BLaER1 (cell line): ENCODE results near the gene FAM13C.
"Not testable (repeated sequence)": the region's sequence is repeated elsewhere in the genome, so short reads cannot be mapped to it uniquely, and the experiment has no call there.

Experiments used
- H3K27ac ChIP-seq: shearing (Covaris generic); formaldehyde crosslinking; 2 replicates; pipeline ENCODE4 v1.8.1; 2022
- H3K27me3 ChIP-seq: shearing (Covaris generic); formaldehyde crosslinking; 2 replicates; pipeline ENCODE4 v1.8.1; 2022
- H3K36me3 ChIP-seq: shearing (Covaris generic); formaldehyde crosslinking; 2 replicates; pipeline ENCODE4 v1.8.1; 2022
- H3K4me1 ChIP-seq: shearing (Covaris generic); formaldehyde crosslinking; 2 replicates; pipeline ENCODE4 v1.8.1; 2022
- H3K4me2 ChIP-seq: shearing (Covaris generic); formaldehyde crosslinking; 2 replicates; pipeline ENCODE4 v1.8.1; 2022
- H3K4me3 ChIP-seq: shearing (Covaris generic); formaldehyde crosslinking; 2 replicates; pipeline ENCODE4 v1.8.1; 2022
- H3K9ac ChIP-seq: shearing (Covaris generic); formaldehyde crosslinking; 2 replicates; pipeline ENCODE4 v1.8.1; 2022
- H3K9me3 ChIP-seq: shearing (Covaris generic); formaldehyde crosslinking; 2 replicates; pipeline ENCODE4 v1.8.1; 2022
- H4K20me1 ChIP-seq: shearing (Covaris generic); formaldehyde crosslinking; 2 replicates; pipeline ENCODE4 v1.8.1; 2022
- Cebpa-rat ChIP-seq: shearing (Covaris generic); IDR thresholded peaks from 2 replicates; pipeline ENCODE4 v1.8.1; 2022

FAM13C gene

GRCh38 chr10:59244871-59245270 is 117.5 kb downstream of the FAM13C start:
- no peak overlapping the region for H3K4me3 ChIP-seq
- H3K27me3 ChIP-seq: no peaks in the 10 kb centered on the region
- H3K4me1 ChIP-seq: no peaks in the 10 kb centered on the region
- no peak overlapping the region for H3K9ac ChIP-seq
- TF ChIP-seq Cebpa-rat: no peak
- H3K36me3 ChIP-seq: no peaks in the 10 kb centered on the region
- H3K27ac ChIP-seq: no peak overlapping the region
- H4K20me1 ChIP-seq: no peaks in the 10 kb centered on the region
- H3K9me3 ChIP-seq: no peaks in the 10 kb centered on the region
- H3K4me2 ChIP-seq: no peak overlapping the region

DNA sequence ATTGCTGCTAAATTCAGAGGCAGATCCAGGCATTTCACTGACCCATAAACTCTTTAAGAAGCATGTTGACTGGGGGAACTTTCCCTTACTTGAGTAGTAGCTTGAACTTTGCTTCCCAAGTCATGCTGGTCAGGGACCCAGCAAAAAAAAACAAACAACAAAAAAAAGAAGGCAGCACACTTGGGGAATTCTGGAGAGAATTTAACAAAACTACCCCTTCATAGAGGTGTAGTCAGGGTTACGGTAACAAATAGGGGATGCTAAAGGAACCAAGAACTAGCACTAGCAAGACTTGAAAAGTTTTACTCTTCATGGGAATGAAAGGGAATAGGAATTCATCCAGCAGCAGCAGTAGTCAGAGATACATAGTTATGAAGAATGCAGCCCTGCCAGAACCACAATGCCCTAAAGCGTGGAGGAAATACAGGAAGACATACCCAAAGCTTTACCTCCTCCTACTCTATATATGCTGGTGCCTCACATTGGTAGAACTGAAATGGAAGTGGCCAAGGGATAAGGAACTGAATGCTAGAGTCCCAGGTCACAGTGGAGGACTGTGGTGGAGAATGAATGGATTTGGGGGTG is 118.6 kb downstream of the FAM13C start:
- no peaks in the 10 kb centered on the region for H3K4me1 ChIP-seq
- no peak for TF ChIP-seq Cebpa-rat
- no peak overlapping the region for H3K4me2 ChIP-seq

GRCh38 chr10:59242991-59243390 is 119.4 kb downstream of the FAM13C start:
- Histone ChIP-seq H4K20me1 (no peaks in the 10 kb centered on the region), H3K36me3 (no peaks in the 10 kb centered on the region), H3K4me1 (no peaks in the 10 kb centered on the region), H3K27ac (no peak overlapping the region), H3K4me3 (no peak overlapping the region), H3K27me3 (no peaks in the 10 kb centered on the region), H3K4me2 (no peak overlapping the region), H3K9me3 (peaks cover 9% of the 10 kb centered on the region; the same call in 1 of the 2 replicates), H3K9ac (no peak overlapping the region)
- no peak for TF ChIP-seq Cebpa-rat

More for the DNA sequence above, 118.6 kb downstream of the FAM13C start:
- Histone ChIP-seq H3K9me3 (peaks cover 9% of the 10 kb centered on the region; the same call in 1 of the 2 replicates), H3K9ac (no peak overlapping the region), H3K27me3 (no peaks in the 10 kb centered on the region), H3K4me3 (no peak overlapping the region), H4K20me1 (no peaks in the 10 kb centered on the region), H3K36me3 (no peaks in the 10 kb centered on the region), H3K27ac (no peak overlapping the region)

- Histone ChIP-seq H3K27ac (no peak overlapping the region), H3K4me3 (no peak overlapping the region), H4K20me1 (no peaks in the 10 kb centered on the region), H3K9ac (no peak overlapping the region), H3K9me3 (peaks cover 9% of the 10 kb centered on the region; the same call in 1 of the 2 replicates), H3K36me3 (no peaks in the 10 kb centered on the region), H3K4me1 (no peaks in the 10 kb centered on the region), H3K27me3 (no peaks in the 10 kb centered on the region), H3K4me2 (no peak overlapping the region)
- no peak for TF ChIP-seq Cebpa-rat
Measured at GRCh38 chr10:59242057-59242456, 120.3 kb downstream of the FAM13C start.

GRCh38 chr10:59240582-59241183 is 121.7 kb downstream of the FAM13C start:
- no peak overlapping the region for H3K4me2 ChIP-seq
- TF ChIP-seq Cebpa-rat: no peak

DNA sequence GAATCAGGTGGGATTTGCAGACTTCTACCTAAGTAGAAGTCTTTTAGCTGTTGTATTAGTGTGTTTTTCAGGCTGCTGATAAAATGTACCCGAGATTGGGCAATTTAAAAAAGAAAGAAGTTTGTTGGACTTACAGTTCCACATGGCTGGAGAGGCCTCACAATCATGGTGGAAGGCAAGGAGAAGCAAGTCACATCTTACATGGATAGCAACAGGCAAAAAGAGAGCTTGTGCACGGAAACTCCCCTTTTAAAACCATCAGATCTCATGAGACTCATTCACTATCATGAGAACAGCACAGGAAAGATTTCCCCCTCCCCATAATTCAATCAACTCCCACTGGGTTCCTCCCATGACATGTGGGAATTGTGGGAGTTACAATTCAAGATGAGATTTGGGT is 123.2 kb downstream of the FAM13C start:
- H3K27me3 ChIP-seq, H3K27ac ChIP-seq: not testable (repeated sequence)

More at GRCh38 chr10:59240582-59241183, 121.7 kb downstream of the FAM13C start:
- Histone ChIP-seq H3K9ac (no peak overlapping the region), H3K27ac (no peak overlapping the region), H3K36me3 (no peaks in the 10 kb centered on the region), H3K4me3 (no peak overlapping the region), H3K4me1 (no peaks in the 10 kb centered on the region), H3K9me3 (peaks cover 9% of the 10 kb centered on the region; the same call in 1 of the 2 replicates), H4K20me1 (no peaks in the 10 kb centered on the region), H3K27me3 (no peaks in the 10 kb centered on the region)

DNA sequence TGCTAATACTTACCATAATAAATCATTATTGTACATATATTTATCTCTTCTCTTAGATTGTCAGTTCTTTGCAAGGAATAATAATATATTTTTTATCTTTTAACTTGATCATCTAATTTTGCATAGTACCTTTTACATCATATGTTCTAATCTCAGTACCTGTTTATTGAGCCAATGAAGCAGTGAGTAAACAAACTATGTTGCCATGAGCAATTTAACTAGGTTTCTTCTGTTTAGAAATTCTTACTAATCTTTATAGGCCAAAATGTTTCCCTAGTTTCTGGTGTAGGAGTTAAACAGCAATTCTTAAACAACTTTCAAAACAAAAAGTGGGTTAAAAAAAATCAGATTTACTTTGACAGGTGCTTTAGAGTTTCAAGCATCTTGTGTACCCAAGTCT is 124.6 kb downstream of the FAM13C start:
- H3K27ac ChIP-seq: no peak overlapping the region
- no peak overlapping the region for H3K4me3 ChIP-seq
- H3K27me3 ChIP-seq: no peaks in the 10 kb centered on the region
- no peaks in the 10 kb centered on the region for H3K4me1 ChIP-seq
- TF ChIP-seq Cebpa-rat: no peak
- H3K4me2 ChIP-seq: no peak overlapping the region
- H3K9ac ChIP-seq: no peak overlapping the region
- peaks cover 9% of the 10 kb centered on the region; the same call in 1 of the 2 replicates for H3K9me3 ChIP-seq
- H3K36me3 ChIP-seq: no peaks in the 10 kb centered on the region
- H4K20me1 ChIP-seq: no peaks in the 10 kb centered on the region

More for the DNA sequence above, 123.2 kb downstream of the FAM13C start:
- H3K4me3 ChIP-seq, H4K20me1 ChIP-seq, H3K4me2 ChIP-seq, H3K36me3 ChIP-seq, H3K9ac ChIP-seq, H3K4me1 ChIP-seq, H3K9me3 ChIP-seq: not testable (repeated sequence)

DNA sequence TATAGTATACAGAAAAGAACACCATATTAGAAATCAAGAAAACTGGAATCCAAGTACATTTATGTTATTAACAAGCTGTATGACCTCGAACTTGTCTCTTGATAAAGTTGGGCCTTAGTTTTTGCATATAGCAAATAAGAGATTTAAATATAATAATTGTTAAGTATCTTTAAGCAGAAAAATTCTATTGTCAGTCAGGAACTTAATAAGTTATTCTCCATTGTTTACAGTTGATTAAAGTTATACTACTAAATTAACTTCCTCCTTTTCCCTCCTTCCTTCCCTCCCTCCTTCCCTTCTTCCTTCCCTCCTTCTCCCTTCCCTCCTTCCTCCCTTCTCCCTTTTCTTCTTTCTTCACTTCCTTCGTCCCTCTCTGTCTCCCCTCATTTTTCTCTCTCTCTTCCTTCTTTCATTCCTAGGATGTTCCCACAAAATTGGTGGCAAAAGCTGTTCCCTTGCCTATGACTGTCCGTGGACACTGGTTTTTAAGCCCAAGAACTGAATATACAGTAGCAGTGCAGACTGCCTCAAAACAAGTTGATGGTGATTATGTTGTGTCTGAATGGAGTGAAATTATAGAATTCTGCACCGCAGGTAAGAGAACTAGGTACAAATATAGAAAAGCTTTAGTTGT is 126.2 kb downstream of the FAM13C start:
- H3K4me2 ChIP-seq: no peak overlapping the region
- no peaks in the 10 kb centered on the region for H3K4me1 ChIP-seq
- H4K20me1 ChIP-seq: no peaks in the 10 kb centered on the region
- no peak for TF ChIP-seq Cebpa-rat
- no peak overlapping the region for H3K4me3 ChIP-seq
- H3K9me3 ChIP-seq: peaks cover 9% of the 10 kb centered on the region; the same call in 1 of the 2 replicates
- H3K36me3 ChIP-seq: no peaks in the 10 kb centered on the region
- no peak overlapping the region for H3K9ac ChIP-seq
- H3K27ac ChIP-seq: no peak overlapping the region
- H3K27me3 ChIP-seq: no peaks in the 10 kb centered on the region

DNA sequence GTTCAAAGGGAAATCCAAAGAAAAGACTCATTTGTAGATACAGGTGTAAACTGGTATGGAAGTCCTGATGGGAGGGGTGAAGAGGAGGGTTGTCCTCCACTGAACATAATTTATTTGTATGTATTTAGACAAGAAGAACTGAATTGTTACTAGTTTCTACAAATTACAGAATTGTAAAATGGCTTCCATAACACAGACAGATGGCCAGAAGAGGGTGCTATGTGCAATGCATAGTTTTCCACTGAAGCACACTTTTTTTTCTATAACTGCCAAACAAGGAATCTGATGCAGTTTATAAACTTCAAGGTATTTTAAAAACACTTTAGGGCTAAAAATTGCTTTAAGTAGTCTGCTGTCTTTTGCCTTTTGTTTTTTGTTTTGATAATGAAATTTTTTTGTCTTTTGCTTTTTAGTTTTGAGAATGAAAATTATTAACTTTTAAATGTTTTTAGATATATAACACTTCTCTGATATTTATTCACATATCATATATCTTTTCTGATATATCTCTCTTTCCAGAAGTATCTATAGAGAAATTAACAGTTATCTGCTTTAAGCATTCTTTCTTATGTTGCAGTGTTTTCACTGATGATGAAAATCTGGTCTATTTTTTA is 127.4 kb downstream of the FAM13C start:
- H4K20me1 ChIP-seq: no peaks in the 10 kb centered on the region
- TF ChIP-seq Cebpa-rat: no peak
- no peaks in the 10 kb centered on the region for H3K36me3 ChIP-seq
- H3K27ac ChIP-seq: no peak overlapping the region
- no peaks in the 10 kb centered on the region for H3K4me1 ChIP-seq
- H3K9ac ChIP-seq: no peak overlapping the region
- H3K4me2 ChIP-seq: no peak overlapping the region
- H3K27me3 ChIP-seq: no peaks in the 10 kb centered on the region
- H3K4me3 ChIP-seq: no peak overlapping the region
- H3K9me3 ChIP-seq: peaks cover 9% of the 10 kb centered on the region; the same call in 1 of the 2 replicates

DNA sequence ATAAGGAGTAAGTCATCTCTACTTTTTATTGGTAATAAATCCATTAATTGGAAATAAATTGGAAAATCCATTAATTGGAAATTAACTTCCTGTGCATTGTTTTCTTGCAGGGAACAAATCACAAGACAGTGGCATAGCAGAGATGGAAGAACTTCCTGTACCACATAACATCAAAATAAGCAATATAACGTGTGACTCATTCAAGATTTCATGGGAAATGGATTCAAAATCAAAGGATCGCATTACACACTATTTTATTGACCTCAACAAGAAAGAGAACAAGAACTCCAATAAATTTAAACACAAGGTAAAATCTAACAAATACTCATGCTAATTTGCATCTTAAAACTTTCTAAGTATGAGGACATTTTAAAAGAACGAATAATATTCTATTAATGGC is 128.2 kb downstream of the FAM13C start:
- no peak overlapping the region for H3K4me3 ChIP-seq
- no peaks in the 10 kb centered on the region for H3K36me3 ChIP-seq
- no peak overlapping the region for H3K27ac ChIP-seq
- H4K20me1 ChIP-seq: no peaks in the 10 kb centered on the region
- no peaks in the 10 kb centered on the region for H3K27me3 ChIP-seq
- H3K4me2 ChIP-seq: no peak overlapping the region
- TF ChIP-seq Cebpa-rat: no peak
- H3K4me1 ChIP-seq: no peaks in the 10 kb centered on the region
- H3K9me3 ChIP-seq: peaks cover 5% of the 10 kb centered on the region; the same call in 1 of the 2 replicates
- no peak overlapping the region for H3K9ac ChIP-seq
